ENCODE results near the gene PDZD4.

PDZD4 gene

DNA sequence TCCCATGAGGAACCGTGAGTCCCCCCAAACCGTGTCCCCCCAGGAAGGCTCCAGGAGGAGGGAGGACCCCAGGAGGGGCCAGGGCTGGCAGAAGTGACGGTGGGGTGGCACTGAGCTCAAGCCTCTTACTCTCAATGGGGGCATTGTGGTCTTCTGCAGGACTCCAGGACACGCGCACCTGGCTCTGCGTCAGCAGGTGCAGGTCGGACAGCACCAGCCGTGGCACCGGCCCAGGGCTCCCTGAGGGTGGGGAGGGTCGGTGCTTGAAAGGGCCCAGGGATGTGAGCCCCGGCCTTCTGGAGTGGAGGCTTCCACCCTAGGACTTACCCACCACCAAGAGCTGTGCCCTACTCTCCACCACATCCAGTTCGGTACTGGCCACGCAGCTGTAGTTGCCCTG is 37.3 kb upstream of the PDZD4 start:
- no peak for DNase-seq

DNA sequence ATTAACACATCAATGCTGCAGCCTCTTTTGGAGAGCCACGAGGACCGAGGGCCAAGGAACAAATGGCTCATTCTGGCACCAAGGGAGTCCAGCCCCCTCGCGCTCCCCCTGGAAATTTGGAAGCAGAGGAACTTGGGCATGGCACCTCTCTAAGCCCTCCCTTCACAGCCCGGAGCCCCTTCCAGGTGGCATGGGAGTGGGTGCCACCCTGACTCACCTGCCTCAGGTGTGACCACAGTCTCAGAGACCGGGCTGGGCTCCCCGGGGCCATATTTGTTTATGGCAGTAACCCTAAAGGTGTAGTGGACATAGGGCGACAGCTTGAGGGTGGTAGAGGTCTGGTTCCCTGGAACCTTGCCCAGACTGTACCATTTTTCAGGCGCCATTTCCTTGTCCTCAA is 36.8 kb upstream of the PDZD4 start:
- no peak for DNase-seq

DNA sequence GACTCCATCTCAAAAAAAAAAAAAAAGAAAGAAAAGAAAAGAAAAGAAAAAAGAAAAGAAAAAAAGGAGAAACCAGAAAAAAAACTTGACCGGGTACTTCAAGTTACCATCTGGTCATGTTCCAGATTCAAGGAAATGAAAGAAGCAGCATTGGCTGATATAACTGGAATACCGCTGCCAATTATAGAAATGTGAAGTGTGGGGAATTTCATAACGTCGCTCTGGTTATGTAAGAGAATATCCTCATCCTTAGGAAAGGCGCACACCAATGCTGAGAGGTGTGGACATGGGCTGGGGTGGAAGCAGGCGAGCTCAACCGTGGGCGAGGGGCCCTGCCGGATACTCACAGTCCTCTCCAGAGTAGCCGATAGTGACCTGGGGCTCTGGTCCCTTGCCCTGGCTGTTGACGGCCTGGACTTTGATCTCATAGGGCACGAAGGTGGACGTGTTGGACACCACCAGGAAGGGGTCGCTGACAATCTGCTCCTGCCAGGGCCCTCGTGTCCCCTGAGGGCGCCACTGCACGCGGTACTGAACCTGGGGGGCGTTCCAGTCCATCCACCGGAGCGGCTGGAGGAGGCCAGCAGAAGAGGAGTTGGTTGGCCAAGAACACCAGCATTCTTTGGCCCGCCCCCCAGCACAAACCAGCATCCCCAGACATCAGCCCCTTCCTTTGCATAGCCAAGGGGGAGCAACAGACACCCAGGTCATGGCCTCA is 36.1 kb upstream of the PDZD4 start:
- no peak for DNase-seq

DNA sequence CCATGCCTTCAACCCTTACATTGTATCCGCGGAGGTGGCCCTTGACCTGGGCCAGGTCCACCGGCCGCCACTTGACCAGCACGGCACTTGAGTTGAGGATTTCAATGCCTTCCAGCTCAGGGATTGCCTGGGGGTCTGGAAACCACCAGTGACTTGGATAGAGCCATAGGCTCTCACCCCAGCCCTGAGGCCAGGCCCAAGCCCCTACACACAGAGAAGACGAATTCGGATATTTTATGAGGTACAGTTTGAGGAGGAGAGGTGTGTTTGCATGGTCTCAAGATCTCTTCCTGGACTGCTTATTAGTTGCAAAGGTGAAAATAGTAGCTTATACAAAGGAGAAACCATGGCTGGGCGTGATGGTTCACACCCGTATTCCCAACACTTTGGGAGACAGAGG is 35.3 kb upstream of the PDZD4 start:
- no peak for DNase-seq

DNA sequence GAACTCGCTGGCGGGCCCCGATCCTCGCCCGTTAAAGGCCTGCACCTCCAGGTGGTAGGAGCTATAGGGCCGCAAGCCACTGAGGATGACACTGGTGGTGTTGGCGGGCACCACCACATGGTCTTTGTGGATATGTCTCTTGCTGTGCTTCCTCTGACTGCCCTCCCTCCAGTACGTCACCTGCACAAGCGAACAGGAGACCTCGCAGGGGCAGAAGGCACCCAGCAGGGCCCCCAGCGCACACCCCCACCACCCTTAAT is 34.9 kb upstream of the PDZD4 start:
- no peak for DNase-seq

DNA sequence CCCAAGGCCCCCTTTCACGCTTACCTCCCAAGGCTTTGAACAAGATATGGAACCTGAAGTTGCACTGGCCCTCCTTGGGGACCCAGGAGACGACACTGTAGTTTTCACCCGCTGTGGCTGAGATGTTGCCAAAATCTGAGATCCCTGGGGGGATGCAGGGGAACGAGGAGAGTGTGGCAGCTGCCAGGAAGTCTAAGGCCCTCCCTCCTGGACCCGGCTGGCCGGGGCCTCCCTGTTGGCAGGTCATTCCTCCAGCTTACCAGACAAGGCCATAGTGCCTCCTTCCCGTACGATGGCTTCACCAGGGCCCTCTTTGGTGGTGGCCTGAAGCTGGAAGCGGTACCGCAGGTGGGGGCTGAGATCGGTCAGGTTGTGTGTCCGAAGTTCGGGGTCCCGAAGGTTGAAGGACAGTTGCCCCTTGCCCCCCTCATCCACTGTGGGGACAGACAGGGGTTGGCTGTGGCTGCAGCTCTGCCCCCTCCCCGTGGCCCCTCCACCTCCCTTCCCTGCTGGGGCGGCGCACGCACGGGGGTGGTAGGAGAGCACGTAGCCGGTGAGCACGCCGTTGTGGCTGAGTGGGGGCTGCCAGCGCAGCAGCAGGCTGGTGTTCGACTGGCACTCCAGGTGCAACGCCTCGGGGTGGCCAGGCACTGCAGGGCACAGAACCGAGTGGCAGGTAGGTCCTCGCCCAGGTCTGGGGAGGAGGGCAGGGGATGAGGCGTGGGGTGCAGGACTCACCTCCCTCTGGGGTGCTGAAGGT is 34.4 kb upstream of the PDZD4 start:
- DNase-seq: no peak

DNA sequence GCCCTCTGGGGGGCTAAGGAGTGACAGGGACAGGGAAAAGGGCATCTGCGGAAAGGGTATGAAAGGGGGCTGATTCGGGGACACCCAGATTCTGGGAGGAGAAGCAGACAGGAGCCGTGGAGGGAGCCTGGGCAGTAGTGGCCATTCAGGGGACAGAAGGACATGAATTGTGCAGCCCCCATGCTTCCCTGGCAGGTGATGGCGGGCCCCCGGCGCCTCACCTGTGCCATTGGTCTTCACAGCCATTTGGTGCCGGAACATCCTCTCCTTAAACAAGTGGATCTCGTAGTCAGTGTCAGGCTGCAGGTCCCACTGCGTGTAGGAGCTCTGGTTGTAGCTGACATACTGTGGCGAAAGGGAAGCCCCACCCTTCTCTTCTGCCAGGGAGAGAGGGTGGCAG is 33.8 kb upstream of the PDZD4 start:
- DNase-seq: no peak

DNA sequence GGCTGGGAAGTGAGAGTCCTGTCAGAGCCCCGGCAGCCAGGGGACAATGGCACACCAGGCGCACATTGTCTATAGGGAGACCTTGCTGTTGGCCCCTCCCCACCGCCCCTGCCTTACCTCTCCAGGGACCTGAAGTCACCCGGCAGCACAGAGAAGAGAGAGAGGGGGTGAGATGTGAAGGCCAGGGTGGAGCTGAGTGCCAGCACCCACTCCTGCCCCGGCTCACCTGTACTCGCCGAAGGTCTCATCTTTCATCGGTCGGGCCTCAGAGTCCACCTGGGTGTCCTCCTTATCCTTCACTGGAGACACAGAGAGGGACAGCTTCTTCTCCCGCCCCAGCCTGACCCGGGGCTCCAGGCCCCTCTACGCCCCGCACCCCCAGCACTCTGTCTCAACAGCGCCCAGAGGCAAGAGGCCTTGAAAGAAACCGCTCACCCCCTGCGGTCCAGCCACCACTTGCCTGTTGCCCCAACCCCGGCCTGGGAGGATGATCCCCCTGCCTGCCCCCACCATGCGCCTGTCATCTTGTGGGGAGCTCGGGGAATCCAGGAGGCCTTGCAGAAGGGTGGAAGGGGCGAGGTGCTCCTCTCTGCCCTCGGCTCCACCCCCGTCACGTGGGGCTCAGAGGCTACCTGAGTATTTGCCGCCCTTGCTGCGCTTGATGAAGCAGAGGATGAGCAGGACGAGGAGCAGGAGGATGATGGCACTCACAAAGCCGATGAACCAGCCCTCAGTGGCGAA is 33.1 kb upstream of the PDZD4 start:
- DNase-seq: no peak

DNA sequence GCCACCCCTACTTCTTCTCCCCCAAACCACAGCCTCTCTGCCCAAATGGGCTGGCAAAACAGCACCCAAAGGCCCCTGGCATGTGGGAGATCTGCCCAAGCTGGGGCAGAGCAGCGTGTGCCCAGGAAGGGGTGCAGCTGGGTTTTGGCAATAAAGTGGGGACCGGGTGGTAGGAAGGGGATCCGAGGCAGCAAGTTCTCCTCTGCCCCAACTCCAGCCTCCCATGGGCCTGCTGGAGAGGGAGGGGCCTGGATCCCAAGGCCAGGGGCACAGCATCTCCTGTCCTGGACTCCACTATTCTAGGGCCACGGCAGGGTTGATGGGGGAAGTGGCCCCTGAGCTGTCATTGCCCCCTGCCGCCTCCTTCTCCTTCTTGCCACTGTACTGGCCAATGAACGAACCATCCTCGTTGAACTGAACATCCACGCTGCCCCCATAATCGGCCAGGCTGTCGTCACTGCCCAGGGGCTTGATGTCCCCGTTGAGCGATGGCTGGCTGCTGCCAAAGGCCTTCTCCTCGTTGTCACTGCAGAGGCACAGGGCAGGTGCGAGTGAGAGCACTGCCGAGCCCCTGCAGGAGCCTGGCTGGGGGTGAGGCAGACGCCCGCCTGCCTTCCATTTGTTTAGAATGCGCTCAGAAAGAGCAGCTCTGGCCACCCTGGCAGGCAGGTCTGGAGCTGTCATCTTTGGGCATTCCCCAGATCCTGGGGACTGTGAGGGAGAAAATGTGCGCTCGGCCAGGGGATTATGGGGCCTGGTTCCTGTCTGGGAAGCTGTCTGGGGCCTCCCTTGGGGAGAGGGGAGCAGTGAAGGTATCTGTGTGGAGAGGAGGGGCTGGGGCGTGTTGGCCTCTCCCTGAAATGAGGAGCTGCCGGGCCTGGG is 32.3 kb upstream of the PDZD4 start:
- no peak for DNase-seq

DNA sequence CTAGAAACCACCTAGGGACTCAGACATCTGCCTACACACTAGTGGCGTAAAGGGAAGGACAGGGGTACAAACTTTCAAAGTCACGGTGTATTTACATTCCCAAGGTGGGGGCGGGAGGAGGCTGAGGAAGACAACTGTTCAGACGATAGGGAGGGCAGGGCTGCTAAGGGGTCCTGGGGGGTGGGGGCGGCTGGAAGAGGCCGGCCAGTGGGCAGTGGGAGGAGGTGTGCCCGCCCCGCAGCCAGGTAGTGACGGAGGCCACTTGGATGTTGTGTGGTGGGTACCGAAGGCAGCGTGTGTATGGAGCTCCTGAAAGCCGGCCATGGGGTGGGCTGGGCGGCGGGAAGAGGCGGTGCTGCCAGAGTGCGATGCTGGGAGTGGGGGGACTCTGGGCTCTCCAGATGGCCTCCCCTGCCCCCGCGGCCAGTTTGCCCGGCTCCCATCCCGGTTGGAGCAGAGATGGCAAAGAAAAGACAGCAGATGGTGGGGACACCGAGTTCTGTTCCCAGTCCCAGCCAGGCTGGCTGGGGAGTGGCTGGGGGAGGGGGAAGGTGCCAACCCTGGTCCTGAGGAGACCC is 31.5 kb upstream of the PDZD4 start:
- DNase-seq: no peak

DNA sequence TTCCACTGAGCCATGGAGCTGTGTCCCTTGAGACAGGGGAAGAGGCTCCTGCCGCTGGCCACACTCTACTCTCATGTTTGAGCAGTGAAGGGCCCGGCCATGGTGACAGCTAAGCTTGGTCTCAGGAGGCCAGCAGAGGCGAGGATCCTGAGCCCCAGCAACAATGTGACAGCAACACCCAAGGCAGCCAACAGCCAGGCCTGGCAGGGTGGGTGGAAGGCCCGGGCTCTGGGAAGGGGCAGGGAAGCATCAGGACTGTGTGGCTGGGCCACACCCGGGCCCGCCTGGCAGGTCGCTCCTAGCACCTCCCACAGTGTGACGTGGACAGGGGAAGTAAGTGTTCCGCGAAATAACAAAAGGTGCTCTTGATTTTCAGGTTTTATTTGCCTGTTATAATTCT is 30.8 kb upstream of the PDZD4 start:
- no peak for DNase-seq

DNA sequence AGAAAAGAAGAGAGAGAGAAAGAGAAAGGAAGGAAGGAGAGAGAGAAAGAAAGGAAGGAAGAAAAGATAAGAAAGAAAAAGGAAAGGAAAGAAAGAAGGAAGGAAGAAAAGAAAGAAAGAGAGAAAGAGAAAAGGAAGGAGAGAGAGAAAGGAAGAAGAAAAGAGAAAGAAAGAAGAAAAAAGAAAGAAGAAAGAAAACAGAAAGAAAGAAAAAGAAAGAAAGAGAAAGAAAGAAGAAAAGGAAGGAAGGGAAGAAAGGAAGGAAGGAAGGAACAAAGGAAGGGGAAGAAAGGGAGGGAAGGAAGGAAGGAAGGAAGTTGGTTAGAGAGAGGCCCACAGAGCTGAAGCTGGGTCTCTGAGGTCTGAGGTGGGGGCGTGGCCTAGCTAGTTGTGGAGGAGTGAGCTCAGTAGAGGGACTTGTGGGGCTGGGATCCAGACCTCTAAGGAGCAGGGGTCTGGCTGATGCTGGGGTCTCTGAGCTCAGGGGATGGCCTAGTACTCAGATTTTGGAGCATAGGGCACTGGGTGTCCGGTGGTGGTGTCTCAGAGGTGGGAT is 27.1 kb upstream of the PDZD4 start:
- no peak for DNase-seq

DNA sequence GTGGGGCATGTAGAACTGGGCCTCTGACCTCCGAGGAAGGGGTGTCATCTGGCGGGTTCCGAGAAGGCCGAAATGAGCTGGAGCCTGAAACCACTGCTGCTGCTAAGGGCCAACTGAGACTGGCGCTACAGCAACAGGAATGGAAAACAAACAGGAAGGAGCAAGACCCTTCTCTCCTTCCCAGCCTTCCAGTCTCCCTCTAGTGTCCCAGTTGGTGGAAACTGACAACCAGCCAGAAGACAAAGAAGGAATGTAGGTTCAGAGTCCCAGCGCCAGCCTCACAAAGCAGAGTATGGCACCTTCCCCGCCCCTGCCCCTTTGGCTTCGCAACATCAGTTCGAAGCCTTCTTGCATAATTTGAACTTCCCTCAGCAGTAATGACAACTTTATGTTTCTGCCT is 24.4 kb upstream of the PDZD4 start:
- DNase-seq: no peak

DNA sequence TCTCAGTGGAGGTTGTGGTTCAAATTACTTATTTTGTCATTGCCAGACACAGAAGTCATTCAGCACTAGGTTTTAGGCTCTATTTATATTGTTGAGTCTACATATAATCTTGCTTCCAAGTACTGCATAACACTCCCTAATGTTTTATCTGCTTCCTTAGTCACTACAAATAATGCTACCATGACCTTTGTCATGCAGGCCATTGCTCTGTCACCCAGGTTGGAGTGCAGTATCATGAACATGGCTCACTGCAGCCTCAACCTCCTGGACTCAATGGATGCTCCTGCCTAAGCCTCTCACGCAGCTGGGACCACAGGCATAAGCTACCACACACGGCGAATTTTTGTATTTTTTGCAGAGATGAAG is 23.5 kb upstream of the PDZD4 start:
- DNase-seq: no peak

DNA sequence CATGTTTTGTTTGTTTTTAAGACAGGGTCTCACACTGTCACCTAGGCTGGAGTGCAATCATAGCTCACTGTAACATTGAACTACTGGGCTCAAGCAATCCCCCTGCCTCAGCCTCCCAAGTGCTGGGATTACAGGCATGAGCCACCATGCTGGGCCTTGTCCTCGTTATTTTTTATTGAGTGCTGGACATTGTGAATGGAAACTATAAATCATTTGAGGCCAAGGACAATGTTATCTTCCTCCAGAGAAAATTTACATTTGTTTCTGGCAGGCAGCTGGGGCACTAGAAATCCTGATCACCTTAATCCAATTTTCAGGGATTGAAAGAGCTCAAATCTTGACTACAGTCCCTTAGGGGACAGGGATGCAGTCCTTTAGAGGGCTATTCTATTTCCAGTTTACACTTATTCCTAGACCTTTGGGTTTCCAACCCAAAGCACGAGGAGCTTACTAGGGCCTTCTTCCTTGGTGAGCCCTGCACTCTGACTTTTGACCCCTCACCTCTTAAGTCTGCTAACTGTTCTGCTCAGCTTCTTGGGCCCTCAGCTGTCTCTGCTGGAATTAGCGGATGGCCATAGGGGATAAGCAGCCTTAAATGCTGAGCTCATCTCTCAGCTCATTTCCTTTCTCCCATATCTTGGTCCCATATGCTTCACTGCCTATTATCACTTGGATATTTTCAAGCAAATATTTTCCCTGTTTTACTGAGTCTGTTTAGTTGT is 23.0 kb upstream of the PDZD4 start:
- DNase-seq: no peak

DNA sequence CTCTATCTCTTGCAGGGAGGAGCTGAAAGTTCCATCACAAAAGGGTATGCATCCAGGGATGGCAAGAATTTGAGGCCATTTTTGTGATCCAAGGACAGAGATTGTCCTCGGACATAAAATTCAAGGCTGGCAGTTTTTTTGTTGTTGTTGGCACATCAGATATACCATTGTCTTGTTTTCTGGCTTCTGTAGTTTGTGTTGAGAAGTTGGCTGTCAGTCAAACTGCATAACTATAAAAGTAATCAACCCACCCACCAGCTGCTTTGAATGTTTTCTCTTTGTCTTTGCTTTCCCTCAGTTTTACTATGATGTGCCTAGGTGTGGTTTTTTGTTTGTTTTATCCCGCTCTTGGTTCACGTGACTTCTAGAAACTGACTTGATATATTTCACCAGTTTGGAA is 21.6 kb upstream of the PDZD4 start:
- no peak for DNase-seq

DNA sequence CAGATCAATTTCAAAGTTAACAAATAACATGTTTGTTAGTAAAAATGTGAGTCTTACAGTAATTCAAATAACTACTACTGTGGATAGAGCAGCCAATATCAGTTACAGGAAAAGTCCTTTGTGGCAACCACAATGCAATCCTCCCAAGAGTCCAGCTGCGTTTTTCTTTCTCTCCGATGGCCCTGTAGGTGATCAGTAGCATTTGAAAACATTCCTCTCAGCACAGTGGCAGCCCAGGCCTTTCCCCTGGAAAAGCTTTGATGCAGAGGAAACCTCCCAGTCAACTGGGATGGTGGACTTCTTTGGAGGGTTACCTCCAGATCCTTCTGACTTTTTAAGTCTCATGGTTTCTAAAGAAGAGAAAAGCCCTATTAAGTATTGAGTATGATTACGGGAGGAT is 18.0 kb upstream of the PDZD4 start:
- DNase-seq: no peak

DNA sequence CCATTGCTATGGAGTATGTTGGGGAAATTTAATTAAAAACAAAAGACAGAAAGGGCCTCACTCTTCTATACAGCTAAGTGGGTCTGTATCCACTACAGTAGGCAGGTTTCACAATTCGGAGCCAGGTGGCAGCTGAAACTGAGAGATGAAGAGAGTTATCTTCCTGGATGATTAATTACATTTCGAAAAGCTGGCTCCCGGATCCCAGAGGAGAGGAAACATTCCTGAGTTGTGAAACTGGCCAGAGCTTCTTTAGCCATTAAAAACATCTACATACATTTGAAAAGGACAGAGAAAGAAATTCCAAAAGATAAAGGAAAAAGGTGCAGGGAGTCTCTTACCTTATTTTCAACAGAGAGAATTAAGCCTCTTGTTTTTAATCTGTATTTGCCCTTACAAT is 15.5 kb upstream of the PDZD4 start:
- no peak for DNase-seq

DNA sequence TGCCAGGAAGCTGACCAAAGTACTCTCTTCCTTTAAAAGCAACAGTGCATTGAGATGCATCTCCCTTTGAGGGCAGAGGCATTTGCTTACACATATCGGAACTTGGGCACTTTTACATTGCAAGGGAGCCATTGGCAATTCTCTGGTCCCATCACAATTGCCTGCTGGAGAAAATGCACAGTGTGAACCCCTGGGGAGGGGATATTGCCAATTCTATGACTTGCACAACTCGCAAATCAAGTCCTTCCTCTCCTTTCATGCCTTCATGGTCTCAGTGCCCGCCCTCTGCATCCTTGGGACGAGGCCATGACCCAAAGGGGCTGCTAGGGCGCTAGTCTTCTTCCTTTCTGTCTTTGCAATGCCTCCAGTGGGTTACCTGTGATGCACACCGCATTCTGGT is 14.9 kb upstream of the PDZD4 start:
- DNase-seq: no peak

DNA sequence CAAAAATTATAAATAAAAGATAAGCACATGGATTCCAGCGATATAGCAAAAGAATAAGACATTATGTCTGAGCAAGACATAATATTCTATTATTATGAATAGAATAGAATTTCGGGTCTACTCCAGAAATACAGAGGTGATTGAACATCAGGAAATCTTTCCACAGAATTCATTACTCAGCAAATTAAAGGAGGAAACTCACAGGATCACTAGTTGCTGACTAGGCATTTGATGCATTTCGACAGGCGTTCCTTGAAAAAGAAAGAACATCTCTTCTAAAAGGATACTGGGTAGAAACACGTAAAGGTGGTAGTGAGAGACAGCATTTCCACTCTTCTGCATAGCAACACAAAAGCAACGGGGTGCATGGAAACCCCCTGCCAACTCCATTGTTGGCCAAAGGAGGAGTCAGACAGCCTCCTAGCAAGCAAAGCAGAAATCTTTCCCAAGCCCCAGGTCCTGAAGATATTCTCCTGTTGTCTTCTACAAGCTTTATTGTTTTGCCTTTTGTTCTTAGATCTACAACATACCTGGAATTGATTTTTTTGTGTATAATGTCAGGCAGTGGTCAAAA is 14.3 kb upstream of the PDZD4 start:
- no peak for DNase-seq

DNA sequence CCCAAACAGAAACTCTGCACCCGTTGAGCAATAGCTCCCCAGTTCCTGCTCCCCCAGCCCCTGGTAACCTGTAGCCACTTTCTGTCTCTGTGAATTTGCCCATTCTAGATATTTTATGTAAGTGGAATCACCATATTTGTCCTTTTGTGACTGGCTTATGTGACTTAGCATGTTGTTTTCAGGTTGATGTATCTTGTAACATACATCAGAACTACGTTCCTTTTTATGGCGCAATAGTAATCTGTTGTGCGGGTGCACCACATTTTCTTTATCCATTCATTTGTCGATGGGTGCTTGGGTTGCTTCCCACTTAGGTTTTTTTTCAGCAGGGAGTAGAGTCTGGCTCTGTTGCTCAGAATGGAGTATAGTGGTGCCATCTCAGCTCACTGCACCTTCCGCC is 6.6 kb upstream of the PDZD4 start:
- no peak for DNase-seq

DNA sequence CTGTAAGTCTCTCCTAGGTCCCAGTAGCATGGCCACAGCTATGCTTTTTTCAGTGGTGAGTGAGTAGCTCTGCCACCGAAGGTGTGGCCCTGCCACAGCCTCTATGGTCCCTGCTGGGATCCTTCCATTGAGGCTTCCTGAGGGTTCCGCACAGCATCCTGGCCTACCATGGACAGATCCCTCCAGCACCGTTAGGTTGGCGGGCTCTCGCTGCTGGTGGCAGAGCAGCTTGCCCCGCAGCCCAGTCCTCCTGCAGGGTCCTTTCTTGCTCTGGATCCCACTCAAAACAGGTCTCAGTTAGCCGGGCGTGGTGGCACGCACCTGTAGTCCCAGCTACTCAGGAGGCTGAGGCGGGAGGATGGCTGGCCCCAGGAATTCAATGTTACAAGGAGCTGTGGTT is 2.4 kb upstream of the PDZD4 start:
- DNase-seq: no peak

Measured in GOT3 (cell line).